Measurements from ENCODE around the gene ACTRT3.
"Not testable (repeated sequence)": the region's sequence is repeated elsewhere in the genome, so short reads cannot be mapped to it uniquely, and the experiment has no call there.

DNA sequence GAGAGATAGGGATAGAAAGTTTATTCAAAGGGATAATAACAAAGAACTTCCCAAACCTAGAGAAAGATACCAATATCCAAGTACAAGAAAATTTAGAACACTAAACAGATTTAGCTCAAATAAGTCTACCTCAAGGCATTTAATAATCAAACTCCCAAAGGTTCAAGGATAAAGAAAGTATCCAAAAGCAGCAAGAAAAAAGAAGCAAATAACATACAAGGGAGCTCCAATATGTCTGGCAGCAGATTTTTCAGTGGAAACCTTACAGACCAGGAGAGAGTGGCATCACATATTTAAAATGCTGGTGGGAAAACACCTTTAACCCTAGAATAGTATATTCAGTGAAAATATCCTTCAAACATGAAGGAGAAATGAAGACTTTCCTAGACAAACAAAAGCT lies 37.5 kb downstream of the ACTRT3 start:
- TF ChIP-seq, protein P1, sequence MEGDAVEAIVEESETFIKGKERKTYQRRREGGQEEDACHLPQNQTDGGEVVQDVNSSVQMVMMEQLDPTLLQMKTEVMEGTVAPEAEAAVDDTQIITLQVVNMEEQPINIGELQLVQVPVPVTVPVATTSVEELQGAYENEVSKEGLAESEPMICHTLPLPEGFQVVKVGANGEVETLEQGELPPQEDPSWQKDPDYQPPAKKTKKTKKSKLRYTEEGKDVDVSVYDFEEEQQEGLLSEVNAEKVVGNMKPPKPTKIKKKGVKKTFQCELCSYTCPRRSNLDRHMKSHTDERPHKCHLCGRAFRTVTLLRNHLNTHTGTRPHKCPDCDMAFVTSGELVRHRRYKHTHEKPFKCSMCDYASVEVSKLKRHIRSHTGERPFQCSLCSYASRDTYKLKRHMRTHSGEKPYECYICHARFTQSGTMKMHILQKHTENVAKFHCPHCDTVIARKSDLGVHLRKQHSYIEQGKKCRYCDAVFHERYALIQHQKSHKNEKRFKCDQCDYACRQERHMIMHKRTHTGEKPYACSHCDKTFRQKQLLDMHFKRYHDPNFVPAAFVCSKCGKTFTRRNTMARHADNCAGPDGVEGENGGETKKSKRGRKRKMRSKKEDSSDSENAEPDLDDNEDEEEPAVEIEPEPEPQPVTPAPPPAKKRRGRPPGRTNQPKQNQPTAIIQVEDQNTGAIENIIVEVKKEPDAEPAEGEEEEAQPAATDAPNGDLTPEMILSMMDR (tag by site-specific recombination; IDR thresholded peaks at IDR 0.05), result not testable (repeated sequence)
- not testable (repeated sequence) for TF ChIP-seq TCF7L2 (IDR thresholded peaks at IDR 0.05; ENCODE audit: borderline replicate concordance, low read depth, low read length); ZNF785 (tag by site-specific recombination; IDR thresholded peaks at IDR 0.05); ZNF341 (tag by site-specific recombination; IDR thresholded peaks at IDR 0.05; ENCODE audit: low read depth); ZNF366 (tag by site-specific recombination; conservative IDR thresholded peaks at IDR 0.05); GLI4 (tag by site-specific recombination; IDR thresholded peaks at IDR 0.05)
- TF ChIP-seq, protein P2, sequence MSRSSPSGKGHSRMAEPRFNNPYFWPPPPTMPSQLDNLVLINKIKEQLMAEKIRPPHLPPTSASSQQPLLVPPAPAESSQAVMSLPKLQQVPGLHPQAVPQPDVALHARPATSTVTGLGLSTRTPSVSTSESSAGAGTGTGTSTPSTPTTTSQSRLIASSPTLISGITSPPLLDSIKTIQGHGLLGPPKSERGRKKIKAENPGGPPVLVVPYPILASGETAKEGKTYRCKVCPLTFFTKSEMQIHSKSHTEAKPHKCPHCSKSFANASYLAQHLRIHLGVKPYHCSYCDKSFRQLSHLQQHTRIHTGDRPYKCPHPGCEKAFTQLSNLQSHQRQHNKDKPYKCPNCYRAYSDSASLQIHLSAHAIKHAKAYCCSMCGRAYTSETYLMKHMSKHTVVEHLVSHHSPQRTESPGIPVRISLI (tag by site-specific recombination; IDR thresholded peaks at IDR 0.05), result not testable (repeated sequence)
- TF ChIP-seq, protein P3, sequence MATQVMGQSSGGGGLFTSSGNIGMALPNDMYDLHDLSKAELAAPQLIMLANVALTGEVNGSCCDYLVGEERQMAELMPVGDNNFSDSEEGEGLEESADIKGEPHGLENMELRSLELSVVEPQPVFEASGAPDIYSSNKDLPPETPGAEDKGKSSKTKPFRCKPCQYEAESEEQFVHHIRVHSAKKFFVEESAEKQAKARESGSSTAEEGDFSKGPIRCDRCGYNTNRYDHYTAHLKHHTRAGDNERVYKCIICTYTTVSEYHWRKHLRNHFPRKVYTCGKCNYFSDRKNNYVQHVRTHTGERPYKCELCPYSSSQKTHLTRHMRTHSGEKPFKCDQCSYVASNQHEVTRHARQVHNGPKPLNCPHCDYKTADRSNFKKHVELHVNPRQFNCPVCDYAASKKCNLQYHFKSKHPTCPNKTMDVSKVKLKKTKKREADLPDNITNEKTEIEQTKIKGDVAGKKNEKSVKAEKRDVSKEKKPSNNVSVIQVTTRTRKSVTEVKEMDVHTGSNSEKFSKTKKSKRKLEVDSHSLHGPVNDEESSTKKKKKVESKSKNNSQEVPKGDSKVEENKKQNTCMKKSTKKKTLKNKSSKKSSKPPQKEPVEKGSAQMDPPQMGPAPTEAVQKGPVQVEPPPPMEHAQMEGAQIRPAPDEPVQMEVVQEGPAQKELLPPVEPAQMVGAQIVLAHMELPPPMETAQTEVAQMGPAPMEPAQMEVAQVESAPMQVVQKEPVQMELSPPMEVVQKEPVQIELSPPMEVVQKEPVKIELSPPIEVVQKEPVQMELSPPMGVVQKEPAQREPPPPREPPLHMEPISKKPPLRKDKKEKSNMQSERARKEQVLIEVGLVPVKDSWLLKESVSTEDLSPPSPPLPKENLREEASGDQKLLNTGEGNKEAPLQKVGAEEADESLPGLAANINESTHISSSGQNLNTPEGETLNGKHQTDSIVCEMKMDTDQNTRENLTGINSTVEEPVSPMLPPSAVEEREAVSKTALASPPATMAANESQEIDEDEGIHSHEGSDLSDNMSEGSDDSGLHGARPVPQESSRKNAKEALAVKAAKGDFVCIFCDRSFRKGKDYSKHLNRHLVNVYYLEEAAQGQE (tag by site-specific recombination; IDR thresholded peaks at IDR 0.05), result not testable (repeated sequence)
- TF ChIP-seq, protein P4, sequence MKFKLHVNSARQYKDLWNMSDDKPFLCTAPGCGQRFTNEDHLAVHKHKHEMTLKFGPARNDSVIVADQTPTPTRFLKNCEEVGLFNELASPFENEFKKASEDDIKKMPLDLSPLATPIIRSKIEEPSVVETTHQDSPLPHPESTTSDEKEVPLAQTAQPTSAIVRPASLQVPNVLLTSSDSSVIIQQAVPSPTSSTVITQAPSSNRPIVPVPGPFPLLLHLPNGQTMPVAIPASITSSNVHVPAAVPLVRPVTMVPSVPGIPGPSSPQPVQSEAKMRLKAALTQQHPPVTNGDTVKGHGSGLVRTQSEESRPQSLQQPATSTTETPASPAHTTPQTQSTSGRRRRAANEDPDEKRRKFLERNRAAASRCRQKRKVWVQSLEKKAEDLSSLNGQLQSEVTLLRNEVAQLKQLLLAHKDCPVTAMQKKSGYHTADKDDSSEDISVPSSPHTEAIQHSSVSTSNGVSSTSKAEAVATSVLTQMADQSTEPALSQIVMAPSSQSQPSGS (tag by site-specific recombination; IDR thresholded peaks at IDR 0.05; ENCODE audit: low read depth), result not testable (repeated sequence)

Measured in HEK293 (cell line).